SW 1271 (cell line): ENCODE results near the gene ERC2.

Experiments
- DNase-seq, 2 experiments: peaks; one replicate each; lab custom pipeline; 2025; lab: John Stamatoyannopoulos, UW

The ERC2 gene

DNA sequence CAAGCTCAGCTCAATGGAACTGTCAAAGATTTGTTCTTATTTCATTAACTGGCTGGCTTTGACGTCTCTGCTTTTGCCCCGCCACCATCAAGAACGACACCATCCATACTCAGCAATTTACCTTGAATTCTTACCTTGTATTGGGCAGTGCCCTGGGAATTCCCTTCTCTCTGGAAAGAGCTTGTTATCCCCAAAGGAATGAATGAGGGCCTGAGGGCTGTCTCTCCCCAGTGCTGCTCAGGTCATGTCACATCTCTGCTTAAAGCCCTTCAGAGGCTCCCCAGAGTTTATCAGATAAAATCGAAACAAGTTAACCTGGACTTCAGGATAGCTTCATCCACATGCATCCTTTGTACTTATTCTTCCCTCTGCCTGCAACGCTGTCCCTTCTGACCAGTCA lies 975.3 kb downstream of the ERC2 start:
- no peak for DNase-seq

DNA sequence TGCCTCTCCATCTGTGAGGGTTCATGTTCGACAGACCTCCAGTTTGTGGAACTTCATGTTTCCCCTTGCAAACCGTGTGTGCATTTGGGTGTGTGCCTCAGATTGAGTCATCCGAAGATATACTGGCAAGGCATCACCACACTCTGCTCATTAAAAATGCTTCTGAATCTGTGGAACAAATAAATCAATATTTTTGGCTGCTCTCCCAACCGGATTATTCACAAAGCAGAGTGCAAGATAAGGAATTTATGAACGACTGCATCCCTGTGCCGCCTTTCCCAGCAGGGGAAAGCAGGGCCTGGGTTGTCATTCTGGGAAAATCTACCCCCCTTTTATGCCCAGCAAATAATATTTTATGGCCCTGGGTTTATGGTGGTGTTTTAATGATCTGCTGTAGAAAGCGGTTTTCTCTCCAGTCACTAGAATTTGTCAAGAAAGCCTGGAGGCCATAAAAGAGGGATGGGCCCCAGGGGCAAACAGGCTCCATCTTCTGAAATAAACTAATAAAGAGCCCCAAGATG lies 976.9 kb downstream of the ERC2 start:
- DNase-seq: no peak

DNA sequence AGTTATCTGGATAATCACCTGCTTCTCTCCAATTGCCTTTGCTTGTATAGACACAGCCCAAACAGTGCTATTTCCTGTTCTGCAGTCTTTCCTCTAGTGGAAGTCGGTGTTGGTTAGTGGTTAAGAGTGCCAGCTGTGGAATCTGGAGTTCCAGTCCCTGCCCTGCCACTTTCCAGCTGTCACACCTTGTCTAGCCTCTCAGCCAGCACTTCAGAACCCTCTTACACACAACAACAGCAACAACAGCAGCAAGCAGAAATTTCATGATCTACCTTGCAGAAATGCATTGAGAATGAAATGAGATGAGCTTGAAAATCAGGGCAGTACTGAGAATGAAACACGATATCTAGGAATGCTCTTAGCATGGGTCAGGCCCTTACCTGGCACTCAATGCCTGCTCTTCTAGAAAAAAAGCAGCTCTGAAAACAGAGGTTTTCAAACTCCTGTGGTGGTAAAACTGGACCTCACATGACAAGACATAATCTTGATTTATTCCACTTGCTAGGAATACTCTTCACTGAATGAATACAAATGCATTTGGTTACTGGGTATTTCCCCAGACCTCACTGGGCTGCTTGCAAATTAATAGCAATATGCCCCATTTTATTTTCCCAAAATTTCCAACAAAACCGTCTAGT lies 977.9 kb downstream of the ERC2 start:
- no peak for DNase-seq

DNA sequence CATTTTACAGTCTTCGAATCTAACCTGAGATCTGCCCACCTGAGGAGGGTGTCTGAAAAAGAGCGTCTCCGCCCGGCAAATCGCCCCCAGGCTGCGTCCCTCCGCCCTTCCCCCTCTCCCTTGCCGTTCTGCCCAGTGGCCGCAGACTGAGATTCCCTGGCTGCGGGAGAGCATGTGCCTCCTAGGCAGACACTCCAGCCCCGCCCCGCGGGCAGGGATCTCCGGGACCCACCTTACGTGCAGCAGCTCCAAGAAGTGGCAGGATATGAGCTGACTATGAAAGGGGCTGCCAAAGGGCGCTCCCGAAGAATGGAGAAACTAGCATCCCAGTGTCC lies 978.5 kb downstream of the ERC2 start:
- no peak for DNase-seq

DNA sequence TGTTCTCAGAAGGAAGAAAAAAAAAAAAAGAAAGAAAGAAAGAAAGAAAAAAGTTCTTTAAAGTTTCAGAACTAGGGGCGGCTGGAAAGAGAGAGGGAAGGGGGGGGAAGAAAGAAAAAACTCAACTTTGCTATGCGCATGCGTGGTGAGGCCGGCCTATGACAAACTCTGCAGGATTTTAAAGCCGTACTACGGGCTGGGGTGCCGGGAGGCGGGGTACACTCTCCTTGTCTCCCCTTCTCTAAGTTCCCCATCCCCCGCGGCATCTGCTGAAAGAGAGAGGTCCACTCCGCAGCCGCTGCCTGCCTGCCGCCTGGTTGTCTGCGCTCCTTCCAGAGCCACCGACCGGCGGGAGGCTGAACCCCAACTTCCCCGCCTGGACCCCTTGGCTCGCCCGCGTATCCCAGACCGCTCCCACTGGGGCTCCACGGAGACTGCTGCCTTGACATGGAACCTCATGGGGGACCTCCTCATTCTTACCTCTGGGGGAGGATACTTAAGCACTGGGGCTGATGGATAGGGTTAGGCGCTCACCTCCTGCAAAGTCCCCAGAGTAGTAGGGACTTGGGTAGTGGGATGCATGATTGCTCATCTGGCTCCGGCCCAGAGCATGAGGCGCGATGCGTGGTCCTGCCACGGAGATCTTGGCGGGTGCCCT lies 979.7 kb downstream of the ERC2 start:
- DNase-seq: peak in 1 of 2 experiments; percentile 3

DNA sequence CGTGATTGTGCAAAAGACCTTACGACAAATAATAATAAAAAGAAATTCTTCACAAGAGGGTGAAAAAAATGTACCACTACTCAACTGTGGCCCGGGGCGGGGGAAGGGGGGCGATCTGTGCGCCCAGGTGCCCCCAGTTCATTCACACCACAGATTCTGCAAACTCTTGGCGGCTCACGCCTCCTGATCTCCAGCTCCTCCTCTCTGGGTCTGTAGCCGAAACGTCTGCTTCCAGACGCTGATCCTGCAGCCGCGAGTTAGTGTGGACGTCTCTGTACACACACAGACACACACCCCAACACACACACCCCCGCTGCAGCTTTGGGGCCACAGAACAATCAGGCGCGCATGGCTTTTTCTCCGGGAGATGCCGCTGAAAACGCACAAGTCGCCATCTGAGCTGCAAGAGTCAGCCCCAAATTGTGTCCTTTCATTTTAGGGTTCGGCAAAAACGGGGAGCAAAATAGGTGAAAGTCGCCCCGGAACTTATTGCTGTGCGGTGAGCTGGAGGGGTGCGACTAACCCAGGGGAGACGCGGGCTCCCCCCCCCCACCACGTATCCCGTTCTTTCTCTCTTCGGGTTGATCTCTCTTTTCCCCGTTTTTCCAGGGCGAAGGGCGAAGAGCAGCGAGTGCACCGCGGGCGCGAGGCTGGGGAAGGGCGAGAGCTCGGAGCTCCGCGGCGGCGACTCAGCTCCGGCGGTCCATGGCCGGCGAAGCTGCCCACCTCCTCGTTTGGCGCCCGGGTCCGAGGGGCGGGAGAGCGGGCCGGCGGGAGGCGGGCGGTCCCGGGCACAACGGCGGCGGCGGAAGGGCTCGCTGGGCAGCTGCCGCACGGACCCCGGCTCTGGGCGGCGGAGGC lies 980.7 kb downstream of the ERC2 start:
- DNase-seq: peak in 1 of 2 experiments; percentile 13

DNA sequence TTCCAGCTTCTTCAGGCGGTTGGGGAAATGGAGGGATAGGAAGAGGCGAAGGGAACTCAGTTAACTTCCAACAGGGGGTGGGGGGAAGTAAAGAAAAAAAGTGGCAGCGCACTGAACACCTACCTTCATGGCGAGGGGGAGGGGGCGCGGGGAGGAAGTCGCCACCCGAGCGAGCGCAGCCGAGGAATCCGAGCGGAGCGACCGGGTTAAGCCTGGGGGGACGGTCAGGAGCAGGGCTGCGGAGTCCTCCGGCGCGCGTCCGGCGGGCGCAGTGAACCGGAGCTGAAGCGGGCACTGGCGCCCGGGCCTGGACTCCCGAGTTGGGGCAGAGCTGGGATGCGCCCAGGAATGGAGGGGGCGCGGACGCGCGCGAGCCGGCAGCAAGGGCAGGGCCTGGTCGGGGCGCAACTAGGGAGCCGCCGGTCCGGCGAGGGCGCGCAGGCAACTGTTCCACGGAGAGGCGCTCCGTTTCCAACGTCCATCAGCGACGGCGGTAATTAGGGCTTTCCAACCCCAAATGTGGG lies 981.3 kb downstream of the ERC2 start, which contains the start of gene WNT5A:
WNT5A (minus strand) TSS at position 450 of the 524 bp plus-strand sequence; CDS start at position 129, 321 bp downstream.
- DNase-seq: no peak

DNA sequence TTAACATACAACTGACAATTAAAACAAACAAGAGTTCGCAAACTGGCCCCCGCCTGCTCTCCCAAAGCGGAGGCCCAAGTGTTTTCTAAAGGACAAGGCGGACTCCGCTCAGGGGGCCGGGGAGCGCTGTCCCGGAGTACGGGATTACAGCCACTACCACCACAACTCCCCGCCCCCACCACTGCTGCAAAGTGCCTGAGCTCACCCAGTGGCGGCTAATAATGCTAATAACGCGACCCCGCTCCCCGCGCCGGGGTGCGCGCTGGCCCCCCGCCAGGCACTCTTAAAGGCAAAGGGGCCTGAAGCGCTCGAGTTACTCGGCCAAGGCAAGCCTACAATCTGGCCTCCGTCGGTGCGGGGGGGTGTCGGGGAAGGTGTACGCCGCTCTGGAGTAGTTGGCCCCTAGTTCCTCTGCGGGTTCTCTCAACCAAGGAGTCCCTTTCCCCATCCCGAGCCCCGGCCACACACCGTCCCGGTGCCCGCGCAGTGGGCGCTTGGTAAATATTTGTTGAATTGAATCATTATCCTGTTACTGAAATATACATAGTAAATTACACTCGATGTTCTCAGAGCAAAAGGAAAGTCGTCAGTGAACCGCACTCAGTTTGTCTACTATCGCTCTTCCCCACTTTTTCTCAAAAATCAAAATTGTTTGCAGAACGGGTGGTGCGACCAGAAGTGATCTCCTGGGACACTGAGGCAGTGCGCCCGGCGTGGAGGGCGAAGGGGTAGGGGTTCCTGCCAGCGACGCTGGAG lies 982.0 kb downstream of the ERC2 start:
- DNase-seq: no peak

DNA sequence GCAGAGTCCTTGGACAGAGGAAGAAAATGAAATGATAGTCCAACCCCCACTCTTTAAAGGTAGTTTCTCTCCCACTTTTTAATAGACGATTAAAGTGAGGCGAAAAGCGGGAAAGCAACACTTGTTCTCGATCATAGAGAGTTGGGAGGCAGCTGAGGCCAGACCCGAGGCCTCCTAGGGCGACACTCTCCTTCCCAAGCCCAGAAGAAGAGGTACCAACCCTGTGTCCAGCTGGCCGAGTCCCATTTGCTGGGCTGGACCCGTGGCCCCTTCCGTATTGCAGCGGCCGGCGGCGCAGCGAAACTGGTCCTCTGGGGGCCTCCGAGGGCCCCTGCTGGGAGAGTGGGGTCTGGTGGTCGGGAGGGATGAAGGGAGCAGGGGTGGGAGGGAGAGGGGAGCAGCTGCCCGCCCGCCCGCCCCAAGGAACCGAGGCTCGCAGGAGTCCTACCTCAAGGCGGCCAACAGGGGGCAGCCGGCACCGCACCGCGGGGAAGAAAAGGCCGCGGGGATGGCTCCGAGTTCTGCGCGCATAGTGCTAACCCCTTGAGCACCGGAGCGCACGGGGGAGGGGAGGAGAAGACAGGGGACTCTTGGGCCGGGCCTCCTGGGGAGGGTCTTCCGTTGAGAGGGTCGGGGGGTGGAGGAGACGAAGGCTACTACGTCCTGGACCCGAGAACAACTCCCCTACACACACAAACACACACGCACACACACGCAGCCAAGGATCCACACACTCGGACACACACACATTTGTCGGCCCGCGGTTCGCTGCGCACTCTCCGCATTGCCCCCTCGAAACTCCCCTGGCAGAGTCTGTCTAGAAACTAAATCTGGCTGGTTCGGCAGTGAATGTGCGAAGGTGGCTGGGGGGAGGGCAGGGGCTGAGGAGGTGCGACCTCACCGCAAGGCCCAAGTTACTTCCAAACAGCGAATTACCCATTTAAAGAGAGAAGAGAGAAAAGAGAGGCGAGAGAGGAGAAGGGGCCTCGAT lies 983.2 kb downstream of the ERC2 start:
- peak in 1 of 2 experiments; percentile 2 for DNase-seq

DNA sequence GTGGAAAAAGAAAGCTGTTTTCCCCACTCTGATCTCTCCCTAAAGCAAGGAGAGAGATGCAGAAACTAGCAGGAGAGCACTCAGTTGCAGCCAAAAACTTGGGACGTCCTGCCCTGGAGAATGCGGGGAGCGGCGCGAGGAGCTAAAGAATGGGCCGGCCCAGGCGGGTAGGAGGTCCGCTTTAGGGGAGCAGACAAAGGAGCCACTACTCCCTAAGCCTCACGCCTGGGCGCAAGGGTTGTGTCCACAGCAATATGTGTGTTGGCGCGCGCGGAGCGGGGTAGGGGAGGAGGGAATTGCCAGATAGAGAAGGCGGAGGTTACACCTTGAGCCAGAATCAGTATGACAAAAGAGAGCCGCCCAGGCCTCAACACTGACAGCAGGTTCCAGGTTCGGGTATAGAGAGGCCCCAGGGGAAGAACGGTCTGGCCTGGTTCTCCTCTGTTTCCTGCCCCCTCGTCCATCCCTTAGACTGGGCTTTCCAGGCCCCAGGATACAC lies 984.0 kb downstream of the ERC2 start:
- DNase-seq: no peak

DNA sequence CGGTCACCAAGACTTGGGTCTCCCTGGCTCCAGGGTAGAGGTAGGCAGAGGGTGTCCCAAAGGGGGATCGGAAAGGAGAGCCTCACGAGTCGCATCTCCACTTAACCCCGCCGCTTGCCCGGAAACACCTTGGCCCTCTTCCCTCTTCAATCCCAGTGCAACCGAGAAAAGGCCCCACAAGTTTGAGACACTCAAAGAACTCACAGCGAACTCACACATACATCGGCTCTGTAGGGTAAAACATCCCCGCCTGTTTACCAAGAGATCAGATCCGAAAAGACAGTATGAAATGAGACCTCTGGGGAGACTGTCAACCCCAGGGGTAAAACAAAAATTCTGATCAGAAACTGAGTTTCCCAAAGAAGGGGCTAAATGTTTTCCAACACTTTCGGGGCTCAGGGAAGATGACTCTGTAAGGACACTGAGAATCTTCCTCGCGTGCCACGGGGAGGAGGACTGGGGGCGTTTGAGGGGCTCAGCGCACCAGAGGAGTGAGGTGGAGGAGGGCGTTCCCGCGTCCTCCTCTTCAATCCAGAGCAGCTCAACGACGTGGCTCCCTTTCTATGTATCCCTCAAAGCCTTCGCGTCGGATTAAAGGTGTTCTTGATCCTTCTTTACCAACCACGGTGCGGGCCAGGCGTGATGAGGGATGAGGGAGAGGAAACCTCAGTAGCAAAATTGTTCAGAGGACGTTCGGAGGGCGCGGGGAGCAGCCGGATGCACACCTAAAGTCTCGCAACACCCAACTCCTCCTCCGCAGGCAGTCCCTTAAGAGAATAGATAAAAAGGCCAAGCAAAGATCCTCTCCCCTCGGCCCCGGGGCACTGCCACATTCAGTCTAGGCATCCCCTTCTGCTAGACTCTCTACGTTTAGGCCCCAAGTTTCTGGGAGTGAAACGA lies 984.8 kb downstream of the ERC2 start:
- DNase-seq: no peak

DNA sequence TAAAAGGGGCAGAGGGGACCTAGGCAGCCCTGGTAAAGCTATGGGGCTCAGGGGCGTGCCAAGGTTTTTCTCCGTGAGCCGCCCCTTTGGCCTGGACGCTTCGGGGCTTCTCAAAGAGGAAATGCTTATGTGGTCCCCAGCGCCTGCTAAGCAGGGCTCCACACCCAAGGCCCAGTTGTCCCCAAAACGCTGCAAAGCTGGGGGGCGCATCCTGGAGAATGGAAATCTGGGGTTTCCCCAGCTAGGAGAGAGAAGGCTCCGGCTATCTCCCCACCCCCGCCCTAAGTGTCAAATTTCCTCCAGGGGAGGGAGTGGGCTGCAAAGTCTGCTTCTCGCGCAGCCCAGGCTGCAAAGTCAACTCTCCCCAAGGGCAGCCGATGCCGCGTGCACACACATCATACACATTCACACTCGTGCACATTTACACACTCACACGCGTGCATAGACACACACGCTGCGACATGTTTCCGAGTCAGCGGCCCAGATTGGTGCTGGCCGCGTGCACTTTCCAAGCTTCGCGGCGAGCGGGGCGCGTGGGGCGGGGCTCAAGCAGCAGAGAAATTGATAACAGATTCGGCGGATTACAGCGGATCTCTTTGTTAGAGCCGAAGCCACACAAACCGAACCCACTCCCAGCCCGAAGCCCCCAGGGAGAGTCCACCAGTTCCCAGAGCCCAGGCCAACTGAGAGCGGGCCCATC lies 985.6 kb downstream of the ERC2 start:
- DNase-seq: no peak

DNA sequence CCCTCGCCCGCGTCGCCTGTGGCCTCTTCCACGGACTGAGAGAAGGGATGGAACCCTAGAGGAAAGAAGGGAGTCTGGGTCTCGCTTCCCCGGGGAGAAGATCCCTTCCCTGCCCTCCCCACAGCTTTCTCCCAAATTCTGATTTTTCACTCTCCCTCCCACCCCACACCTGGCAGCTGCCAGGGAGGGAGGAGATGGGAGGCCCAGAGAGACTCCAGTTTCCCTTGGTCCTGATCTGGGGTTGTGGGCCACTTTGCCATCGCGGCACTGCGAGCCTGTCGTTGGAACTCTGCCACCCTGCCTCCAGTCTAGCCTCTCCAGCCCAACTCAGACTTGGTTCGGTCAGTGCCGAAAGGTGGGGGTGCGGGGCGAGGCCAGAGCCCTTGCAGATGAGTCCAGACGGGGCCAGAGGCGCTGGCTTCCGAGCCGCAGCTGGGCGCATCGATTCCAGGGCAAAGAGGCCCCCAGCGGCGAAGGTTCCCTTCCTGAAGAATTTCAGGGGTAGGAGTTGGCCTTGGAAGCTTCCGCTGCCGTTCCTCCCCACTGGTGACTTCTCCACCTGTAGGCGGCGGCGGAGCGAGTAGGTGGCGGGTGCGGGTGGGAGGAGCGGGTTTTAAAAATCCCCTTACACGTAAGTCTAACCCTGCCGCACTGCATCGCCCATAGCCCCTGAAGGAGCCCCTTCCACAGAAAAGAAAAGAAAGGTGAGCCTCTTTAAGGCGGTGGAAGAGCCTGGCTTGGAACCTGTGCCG lies 986.3 kb downstream of the ERC2 start:
- DNase-seq: no peak

DNA sequence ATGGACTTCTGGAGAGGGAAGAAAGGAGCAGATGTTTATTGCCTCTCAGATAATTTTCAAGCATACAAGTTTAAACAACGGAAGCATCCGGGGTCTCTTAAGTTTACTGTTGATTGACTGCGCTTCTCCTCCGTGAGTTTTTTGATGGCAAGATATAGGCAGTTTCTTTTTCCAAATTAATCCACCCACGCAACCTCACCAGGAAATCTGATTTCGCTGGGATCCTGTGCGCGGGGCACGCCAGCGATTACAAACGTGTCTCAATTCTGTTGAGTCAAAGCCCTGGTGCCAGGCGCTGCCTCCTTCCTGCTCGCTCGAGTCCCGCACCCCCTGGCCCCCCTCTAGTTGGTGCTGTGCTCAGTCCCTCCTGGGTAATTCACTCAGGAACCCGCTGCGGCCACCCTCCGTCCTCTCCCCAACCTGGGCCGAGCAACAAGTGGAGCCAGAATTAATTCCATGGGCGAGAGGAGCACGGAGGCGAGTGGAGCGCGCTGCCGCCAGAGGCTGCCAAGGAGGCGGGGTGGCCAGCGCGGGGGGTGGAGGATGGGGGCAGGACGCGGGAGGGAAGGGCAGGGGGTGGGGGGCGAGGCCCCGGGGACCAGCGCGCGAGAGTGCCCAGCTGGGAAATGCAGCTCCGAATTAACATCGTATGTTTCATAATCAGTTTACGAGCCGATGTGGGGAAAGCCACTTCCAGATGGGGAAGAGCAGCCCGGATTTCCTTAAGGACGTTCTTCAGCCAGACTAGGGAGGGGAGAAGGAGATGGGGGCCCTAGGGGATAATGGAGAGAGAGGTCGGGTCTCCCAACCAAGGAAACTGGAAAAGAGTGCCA lies 987.1 kb downstream of the ERC2 start:
- no peak for DNase-seq

DNA sequence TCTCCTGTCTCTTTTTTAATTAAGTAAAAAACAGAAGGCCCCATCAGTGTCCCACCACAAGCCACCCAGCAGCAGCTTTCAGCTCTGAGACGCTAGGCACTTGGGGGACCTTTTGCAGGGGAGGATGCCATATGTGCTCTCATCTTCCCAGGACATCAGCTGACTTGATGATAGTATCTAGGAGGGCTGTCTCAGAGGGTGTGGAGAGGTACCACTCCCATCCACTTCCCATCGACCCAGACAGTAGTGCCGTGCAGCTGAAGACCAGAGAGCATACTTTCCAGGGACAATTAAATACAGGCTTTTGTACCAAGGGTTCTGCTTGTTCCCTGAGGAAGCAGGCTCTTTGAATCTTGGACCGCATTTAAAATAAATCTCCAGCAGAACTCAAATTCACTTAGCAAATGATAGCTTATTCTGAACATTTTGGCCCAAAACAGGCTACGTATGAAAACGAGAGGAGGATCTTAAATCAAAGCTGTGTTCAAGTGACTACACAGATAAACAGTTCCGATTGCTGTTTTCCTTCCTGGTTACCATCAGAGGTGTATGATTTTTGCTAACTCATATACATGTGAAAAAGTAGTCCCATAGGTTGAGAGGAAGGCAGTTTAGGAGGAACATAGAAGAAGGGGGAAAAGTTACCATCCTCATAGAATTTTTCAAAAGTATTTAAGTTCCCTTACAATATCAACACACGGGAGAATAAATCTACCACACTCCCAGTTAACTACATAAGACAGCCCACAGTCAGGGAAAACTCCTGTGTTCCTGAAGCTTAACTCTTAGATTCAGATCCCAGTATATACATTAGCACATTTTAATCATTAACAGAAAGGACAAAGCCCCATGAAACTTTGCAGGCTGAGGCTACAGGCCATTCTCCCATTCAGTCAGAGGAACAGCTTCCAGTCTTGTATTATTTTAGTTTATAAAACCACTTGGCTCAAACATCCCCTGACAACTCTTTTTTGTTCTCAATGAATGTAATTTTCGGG lies 990.7 kb downstream of the ERC2 start:
- no peak for DNase-seq

DNA sequence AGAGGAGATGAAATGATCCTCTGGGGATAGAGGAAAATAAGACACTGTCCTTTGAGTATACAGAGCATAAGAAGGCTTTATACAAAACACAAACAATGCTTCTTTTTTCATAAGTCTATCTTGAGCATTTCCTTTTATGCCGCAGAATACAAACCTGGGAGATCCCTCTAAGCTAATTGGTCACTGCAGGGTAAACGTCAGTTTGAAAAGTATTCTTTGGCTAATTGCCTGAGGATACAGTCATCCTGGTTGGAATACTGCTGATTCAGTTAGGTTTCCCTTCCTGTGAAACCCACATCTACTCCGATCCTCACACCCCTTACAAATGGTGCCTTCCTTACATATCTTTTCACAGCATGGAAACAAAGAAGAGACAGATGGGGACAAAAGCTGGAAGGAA lies 991.8 kb downstream of the ERC2 start:
- no peak for DNase-seq
